Measurements from ENCODE around the gene NUDT19. TPM values are rescaled to one million over a fixed set of nuclear protein-coding genes. Genes with fewer than 3 reads are reported as not detected.

NUDT19 gene
- total and polyA plus RNA-seq, 2 donors (not counting 3 experiments of a cell fraction or from before 2014, with no cell fraction given): 6.6 to 14.0 TPM

GRCh38 chr19:32719611-32720059, 28.0 kb downstream of the NUDT19 start, which contains the start of gene TDRD12:
Gene TDRD12, plus strand, starts transcription at chr19:32719767. Its CDS starts 306 bp downstream, at chr19:32720073.
- Histone ChIP-seq H3K4me3 (replicated peaks in 1 of 3; ENCODE audit: insufficient read depth in 1 of 3, low read depth in 1 of 3, low read length in 3 of 3) (no peak within 1 kb of the TSS), H3K79me2 (ENCODE audit: control insufficient read depth, insufficient read depth, low read length) (no peaks in the 10 kb centered on the region), H3K4me1 (ENCODE audit: control insufficient read depth, extremely low read depth, insufficient read depth, low read length) (no peaks in the 10 kb centered on the region), H3K36me3 (ENCODE audit: control insufficient read depth in 2 of 2, extremely low read depth in 1 of 2, insufficient read depth in 2 of 2, low read length in 2 of 2) (no peaks in the 10 kb centered on the region), H2AFZ (ENCODE audit: low read depth, low read length) (no peak within 1 kb of the TSS), H3K4me2 (ENCODE audit: insufficient read depth, low read length) (no peak within 1 kb of the TSS), H3K27ac (ENCODE audit: insufficient read depth, low read depth, low read length) (no peak within 1 kb of the TSS), H4K20me1 (replicated peaks; ENCODE audit: control insufficient read depth, extremely low read depth, insufficient read depth, low read length) (no peaks in the 10 kb centered on the region), H3K27me3 (ENCODE audit: control insufficient read depth in 2 of 2, insufficient read depth in 2 of 2, low read length in 2 of 2) (no peaks in the 10 kb centered on the region), H3K9me3 (replicated peaks; ENCODE audit: control insufficient read depth, insufficient read depth, low read length) (no peaks in the 10 kb centered on the region), H3K9ac (replicated peaks; ENCODE audit: extremely low read depth, insufficient read depth, low read length) (no peak within 1 kb of the TSS), H3K9me1 (replicated peaks; ENCODE audit: control insufficient read depth, extremely low read depth, insufficient read depth, low read length) (no peaks in the 10 kb centered on the region)
- dilution Hi-C loops (cut with MboI; ENCODE audit: extremely low pct_ligation_motif_present, low sequenced_read_pairs) (no loop called here), intact Hi-C loops (cut with micrococcal nuclease) (no loop called here)
- DNase-seq (ENCODE audit: low read depth, low spot score) (no peak), FAIRE-seq (no peak)
- ChIA-PET CTCF (no interaction called here), POLR2A (no interaction called here)
- no peak for TF ChIP-seq MAX (IDR thresholded peaks at IDR 0.05; ENCODE audit: insufficient read depth, insufficient read length)
- no peak for TF ChIP-seq FOS (IDR thresholded peaks at IDR 0.05; ENCODE audit: borderline replicate concordance, insufficient read depth, low read length)
- TF ChIP-seq JUN (IDR thresholded peaks at IDR 0.05; ENCODE audit: borderline replicate concordance, insufficient read depth, insufficient read length, low read depth): no peak
- no peak for TF ChIP-seq EZH2 (IDR thresholded peaks at IDR 0.05; ENCODE audit: borderline replicate concordance, low read depth, low read length, severe bottlenecking)
- TF ChIP-seq MYC (IDR thresholded peaks at IDR 0.05; ENCODE audit: low read depth, low read length): no peak
- TF ChIP-seq POLR2AphosphoS5 (IDR thresholded peaks at IDR 0.05; ENCODE audit: insufficient read depth, low read depth, low read length): no peak
- TF ChIP-seq GATA2 (IDR thresholded peaks at IDR 0.05; ENCODE audit: insufficient read depth, insufficient read length, low read depth, low read length): no peak
- no peak for TF ChIP-seq CTCF (IDR thresholded peaks at IDR 0.05; ENCODE audit: extremely low read depth in 1 of 2, insufficient read depth in 1 of 2, low read depth in 1 of 2, low read length in 2 of 2)
- TF ChIP-seq POLR2A (IDR thresholded peaks at IDR 0.05; ENCODE audit: low read depth, low read length): no peak
- no TSS peak for BruUV-seq (replicated peaks)
